Measurements from ENCODE around the gene PLEKHG4.

Gene PLEKHG4

DNA sequence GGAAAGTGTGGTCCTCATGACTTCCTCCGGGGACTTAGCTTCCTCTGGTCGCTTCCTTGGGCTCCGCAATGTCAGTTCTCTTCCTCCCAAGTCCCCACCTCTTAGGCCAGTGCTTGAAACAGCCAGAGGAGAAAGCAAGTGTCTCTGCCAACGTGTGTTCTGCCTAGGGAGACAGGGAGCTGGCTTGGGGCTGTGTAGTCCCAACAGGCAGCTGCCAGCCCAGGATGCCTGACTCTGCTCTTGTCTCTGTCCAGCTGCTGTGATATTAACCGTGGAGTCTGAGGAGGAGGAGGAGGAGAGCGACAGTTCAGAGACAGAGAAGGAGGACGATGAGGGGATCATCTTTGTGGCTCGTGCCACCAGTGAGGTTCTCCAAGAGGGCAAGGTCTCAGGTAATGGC lies 13.5 kb upstream of the PLEKHG4 start:
- DNase-seq: no peak

DNA sequence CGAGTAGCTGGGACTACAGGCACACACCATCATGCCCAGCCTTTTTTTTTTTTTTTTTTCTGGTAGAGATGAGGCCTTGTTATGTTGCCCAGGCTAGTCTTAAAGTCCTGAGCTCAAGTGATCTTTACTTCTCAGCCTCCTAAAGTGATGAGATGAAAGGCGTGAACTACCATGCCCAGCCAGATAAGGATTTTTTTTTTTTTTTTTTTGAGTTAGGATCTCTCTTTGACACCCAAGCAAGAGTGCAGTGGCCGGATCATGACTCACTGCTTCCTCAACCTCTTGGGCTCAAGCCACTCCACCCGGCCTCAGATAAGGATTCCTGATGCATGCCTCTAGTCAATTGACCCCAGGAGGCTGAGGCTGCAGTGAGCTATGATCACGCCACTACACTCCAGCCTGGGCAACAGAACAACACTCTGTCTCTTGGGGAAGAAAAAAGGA lies 11.2 kb upstream of the PLEKHG4 start:
- DNase-seq: no peak

DNA sequence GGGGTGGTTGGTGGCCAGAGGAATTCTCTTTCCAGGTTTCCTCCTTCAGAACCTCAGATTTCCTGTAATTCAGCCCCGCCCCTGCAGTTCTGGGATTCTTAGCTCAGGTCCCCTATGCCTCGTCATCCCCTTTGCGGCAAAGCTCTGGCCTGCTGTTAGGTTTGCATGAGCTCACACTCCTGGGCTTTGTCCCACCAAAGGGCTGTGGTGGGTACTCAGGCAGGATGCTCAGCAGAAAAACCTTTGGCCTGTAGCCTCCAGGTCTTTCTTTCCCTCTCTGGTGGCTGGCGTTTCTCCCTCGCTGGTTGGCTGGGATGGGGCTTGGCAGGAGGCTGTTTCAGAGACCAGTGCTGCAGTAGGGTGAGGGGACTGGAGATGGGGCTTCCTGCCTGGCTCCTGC lies 9.6 kb upstream of the PLEKHG4 start:
- DNase-seq: no peak

DNA sequence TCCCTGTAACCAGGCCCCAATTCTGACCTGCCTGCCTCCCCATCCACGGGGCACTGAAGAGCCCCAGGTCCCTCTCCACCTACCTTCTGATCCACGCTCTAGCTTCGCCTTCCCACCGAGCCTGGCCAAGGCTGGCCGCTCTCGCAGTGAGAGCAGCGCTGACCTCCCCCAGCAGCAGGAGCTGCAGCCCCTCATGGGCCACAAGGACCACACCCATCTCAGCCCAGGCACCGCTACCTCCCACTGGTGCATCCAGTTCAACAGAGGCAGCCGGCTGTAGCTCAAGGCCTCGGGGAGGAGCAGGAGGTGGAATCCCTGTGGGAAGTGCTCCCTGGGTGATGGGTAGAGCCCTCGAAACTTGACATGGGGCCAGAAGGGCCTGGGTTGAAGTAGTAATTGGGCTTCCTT lies 8.4 kb upstream of the PLEKHG4 start:
- no peak for DNase-seq

DNA sequence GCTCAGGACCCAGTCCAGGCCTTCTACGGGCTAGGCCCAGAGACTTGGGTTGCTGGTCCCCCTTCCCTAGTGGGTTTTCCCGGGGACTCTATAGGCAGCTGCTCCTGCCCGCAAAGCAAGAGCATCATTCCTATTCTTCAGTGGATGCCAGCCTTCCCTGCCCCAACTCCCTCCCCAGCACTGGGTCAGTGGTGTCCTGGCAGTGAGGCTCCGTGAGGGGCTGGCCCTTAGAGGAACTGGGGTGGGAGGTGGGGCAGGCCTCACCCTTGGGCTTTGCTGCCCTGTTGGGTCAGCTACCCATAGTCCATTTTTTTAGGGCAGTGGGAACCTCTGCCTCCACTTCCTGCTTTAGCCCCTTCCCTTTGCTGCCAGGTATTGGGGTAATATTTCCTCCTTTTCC lies 7.9 kb upstream of the PLEKHG4 start:
- DNase-seq: no peak

DNA sequence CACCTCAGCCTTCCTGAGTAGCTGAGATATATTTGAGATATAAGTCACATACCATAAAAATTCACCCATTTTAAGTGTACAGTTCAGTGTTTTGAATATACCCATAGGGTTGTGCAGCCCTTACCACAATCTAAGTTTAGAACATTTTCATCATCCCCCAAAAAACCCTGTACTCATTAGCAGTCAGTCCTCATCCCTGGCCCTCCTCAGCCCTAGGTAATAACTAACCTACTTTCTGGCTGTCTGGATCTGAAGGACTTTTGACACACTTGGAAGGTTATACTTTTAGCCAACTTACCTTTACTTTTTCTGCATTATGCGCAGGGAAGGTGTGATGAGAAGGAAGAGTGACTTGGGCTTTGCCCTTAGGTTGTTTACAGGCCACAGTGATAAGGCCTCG lies 4.0 kb upstream of the PLEKHG4 start:
- DNase-seq: no peak

DNA sequence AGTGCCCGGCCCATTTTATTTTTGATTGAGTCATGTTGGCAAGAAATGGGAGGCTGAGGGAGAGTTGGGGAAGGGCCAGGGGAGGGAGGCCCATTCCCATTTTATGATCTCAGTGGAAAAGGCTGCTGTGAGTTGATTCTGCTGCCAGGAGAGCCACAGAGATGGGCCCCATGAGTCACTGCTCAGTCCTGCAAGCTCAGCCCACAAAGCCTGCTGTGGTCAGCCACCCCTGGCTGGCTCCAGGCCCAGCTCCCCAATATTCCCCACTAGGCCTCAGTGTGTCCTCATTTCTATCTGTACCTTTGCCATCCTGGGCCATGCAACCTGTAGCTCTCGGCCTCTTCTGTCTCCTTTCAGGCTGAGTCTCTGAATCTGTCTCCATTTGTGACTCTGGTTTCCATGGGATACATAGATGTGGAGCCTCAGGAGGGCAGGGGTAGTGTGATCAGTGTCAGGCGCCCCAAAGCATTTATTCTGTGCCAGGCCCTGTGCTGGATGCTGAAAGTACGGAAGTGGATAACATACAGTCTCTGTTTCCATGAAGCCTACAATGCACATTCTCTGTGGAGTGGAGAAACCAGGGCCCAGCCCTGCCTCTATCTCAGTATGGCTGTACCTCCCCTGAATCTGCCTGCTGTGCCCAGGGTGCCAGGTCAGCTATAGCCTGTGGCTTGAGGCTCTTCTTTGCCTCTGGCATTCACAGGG lies 1.9 kb upstream of the PLEKHG4 start:
- DNase-seq: no peak

DNA sequence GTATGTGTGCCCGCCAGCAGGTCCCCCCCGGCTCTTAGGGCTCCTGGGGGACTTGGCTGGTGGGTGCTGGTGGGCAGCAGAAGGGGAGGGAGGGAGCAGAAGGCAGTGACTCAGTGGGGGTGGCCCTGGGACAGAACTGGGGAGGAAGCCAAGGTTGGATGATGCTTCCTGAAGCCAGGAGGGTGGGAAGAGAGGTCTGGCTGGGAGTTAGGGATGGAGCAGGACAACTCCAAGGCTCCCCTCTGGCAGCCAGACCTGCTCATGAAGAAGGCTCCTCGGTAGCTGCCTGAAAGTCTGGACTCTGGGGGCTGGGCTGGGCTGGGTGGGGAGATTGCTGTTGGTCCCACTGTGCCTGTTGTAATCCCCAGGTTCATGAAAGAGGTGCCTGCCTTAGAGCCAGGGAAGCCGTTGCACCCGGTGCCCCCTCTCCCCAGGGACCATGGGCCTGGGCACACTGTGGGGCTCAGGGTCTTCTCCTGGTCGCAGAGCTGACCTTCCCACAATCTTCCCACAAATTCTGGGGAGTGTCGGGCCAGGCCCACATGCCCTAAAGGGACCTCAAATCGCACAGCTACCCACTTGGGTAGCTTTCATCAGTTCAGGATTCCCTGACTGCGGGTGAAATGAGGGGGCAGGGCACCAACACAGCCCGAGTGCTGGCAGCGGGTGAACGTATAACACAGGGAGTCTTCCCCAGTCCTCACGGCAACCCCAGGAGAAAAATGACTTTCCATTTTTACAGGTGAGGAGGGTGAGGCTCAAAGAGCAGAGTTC lies 1.1 kb upstream of the PLEKHG4 start:
- DNase-seq: no peak

DNA sequence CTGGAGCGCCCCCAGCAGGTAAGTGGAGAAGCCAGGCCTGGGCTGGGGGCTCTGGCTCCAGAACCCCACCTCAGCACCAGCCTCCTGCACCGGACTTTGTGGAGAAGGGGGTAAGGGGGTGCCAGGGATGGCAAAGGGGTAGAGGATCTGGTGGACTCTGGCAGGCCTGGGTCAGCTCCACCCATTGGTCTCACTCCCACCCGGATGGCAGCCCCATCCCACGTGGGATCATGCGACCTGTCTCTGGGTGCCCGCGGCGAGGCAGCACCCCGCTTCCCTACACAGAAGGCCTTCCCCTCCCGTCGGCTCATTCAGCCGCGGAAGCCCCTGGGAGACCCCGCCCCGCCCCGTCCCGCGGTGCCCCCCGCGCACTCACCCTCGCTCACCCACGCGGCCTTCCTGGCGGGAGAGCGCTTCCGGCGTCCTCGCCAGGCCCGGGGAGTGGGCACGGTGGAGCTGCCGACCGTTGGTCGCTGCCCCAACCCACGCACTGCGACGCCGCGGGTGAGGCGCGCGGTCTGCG lies 498 bp upstream of the PLEKHG4 start:
- peak; percentile 47 for DNase-seq

DNA sequence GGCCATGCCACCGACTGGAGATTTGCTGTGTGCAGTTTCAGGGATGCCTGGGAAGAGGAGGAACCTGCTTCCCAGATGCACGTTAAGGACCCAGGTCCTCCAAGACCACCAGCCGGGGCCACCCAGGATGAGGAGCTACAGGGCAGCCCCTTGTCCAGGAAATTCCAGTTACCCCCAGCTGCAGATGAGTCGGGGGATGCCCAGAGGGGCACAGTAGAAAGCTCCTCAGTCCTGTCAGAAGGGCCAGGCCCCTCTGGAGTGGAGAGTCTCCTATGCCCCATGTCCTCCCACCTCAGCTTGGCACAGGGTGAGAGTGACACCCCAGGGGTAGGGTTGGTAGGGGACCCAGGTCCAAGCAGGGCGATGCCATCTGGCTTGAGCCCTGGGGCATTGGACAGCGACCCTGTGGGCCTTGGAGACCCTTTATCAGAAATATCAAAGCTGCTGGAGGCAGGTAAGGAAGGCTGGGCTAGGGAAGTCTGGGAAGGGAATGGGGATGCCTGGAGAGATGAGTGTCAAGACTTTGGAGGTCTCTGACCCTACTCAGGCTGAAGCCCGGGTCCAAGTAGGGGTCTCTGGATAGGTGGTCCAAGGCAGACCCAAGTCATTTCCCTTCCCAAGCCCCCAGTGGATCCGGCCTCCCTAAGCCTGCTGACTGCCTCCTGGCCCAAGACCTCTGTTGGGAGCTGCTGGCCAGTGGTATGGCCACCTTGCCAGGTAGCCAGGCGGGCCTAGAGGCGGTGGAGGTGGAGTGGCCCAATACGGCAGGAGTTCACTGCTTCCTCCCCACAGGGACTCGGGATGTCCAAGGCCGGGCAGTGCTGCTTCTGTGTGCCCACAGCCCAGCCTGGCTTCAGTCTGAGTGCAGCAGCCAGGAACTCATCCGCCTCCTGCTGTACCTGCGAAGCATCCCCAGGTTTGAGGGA lies 1.0 kb downstream of the PLEKHG4 start:
- DNase-seq: no peak

DNA sequence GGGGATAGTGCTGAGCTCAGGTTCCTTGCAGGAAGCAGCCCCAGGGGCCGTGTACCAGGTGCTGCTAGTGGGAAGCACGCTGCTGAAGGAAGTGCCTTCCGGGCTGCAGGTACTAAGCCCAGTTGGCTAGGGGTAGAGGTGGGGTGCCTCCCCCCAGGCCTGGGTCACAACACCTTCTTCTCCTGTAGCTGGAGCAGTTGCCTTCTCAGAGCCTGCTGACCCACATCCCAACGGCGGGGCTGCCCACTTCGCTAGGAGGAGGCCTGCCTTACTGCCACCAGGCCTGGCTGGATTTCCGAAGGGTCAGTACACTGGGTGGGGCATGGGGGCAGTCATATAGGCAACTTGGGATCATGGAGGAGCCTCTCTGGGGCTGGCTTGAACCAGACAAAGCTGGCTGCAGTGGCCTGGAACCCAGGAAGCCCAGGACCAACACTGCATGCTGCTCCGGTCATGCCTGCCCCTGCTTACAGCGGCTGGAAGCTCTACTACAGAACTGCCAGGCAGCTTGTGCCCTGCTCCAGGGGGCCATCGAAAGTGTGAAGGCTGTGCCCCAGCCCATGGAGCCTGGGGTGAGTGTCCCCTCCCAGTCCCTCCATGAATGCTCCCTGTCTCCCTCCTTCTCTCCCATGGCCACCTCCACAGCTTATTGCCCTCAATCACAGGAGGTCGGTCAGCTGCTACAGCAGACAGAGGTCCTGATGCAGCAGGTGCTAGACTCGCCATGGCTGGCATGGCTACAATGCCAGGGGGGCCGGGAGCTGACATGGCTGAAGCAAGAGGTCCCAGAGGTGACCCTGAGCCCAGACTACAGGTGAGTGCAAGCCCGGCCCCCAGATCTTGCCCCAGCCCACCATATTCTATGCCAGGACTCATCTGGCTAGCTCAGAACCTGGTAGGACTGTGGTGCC lies 2.5 kb downstream of the PLEKHG4 start:
- no peak for DNase-seq

DNA sequence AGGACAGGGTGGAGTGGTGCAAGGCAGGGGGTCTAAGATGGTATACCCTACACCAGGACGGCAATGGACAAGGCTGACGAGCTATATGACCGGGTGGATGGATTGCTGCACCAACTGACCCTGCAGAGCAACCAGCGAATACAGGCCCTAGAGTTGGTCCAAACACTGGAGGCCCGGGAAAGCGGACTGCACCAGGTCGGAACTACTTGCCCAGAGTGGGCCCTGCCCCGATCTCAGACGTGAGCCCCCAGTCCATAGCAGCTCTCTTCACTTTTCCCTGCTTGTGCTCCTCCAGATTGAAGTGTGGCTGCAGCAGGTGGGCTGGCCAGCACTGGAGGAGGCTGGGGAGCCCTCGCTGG lies 3.1 kb downstream of the PLEKHG4 start:
- no peak for DNase-seq

DNA sequence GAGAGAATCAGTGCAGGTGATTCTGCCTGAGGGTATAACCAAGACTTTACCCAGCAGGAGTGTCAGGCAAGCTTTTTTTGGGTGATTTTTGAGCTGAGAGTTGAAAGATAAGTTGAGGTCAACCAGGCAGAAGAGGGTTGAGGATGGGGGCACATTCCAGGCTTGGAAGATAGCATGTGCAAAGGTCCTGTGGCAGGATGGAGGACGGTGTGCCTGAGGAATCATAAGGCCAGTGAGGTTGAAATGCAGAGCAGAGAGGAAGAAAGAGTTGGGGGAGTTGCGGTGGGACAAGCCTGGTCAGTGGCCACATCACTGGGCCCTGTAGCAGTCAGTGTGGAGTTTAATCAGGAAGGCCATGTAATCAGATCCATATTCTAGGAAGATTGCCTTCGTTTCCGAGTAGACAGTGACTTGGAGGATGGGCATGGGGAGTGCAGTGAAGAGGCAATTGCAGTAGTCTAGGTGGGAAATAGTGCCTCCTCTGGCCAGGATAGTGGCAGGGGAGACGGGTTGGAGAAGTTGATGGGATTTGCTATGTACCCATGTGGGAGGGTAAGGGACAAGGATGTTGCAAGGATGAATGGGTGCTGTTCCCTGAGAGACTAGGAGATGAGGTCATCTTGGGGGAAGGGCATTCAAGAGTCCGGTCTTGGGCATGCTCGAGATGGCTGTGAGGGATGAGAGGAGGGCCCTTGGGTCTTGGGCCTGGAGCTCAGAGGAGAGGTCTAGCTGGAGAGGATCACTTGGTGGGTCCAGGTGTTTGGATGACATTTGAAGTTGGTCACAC lies 3.9 kb downstream of the PLEKHG4 start:
- no peak for DNase-seq

DNA sequence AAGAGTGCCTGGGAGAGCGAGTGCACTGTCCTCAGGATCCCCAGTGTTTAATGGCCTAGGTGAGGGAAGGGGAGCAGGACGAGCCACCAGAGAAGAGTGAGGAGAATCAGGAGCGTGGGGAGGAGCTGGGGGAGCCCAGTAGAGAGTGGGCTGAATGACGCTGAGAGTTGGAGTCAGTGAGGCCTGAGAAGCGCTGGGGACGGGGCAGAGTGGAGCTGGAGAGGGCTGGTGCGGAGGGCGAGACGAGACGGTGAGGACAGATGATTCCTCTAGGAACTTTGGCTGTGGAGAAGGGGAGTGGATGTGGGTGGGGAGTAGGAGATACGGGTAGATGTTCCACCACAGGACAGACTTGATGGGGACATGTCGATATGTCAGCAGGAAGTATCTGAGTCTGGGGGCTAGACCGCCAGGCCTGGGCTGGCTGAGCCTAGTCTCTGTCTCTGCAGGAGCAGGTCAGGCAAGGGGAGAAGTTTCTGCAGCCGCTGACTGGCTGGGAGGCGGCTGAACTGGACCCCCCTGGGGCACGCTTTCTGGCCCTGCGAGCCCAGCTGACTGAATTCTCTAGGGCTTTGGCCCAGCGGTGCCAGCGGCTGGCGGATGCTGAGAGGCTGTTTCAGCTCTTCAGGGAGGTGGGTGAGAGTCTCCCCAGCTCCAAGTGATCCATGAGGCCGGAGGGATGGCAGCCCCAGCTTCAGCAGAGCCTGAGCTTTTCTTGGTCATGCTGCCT lies 4.7 kb downstream of the PLEKHG4 start:
- DNase-seq: no peak

DNA sequence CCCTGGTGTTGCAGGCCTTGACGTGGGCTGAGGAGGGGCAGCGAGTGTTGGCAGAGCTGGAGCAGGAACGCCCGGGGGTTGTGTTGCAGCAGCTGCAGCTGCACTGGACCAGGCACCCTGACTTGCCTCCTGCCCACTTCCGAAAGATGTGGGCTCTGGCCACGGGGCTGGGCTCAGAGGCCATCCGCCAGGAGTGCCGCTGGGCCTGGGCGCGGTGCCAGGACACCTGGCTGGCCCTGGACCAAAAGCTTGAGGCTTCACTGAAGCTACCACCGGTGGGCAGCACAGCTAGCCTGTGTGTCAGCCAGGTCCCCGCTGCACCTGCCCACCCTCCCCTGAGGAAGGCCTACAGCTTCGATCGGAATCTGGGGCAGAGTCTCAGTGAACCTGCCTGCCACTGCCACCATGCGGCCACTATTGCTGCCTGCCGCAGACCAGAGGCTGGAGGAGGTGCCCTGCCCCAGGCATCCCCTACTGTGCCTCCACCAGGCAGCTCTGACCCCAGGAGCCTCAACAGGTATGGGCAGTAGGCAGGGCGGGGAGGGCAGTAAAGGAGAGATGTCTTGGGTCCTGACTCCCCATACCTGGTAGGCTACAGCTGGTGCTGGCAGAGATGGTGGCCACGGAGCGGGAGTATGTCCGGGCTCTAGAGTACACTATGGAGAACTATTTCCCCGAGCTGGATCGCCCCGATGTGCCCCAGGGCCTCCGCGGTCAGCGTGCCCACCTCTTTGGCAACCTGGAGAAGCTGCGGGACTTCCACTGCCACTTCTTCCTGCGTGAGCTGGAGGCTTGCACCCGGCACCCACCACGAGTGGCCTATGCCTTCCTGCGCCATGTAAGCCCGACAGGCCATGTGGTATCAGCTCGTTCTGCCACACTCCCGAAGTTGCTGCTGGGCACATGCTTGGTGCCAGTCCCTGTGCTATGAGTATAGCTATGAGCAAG lies 5.6 kb downstream of the PLEKHG4 start:
- peak; percentile 87 for DNase-seq

DNA sequence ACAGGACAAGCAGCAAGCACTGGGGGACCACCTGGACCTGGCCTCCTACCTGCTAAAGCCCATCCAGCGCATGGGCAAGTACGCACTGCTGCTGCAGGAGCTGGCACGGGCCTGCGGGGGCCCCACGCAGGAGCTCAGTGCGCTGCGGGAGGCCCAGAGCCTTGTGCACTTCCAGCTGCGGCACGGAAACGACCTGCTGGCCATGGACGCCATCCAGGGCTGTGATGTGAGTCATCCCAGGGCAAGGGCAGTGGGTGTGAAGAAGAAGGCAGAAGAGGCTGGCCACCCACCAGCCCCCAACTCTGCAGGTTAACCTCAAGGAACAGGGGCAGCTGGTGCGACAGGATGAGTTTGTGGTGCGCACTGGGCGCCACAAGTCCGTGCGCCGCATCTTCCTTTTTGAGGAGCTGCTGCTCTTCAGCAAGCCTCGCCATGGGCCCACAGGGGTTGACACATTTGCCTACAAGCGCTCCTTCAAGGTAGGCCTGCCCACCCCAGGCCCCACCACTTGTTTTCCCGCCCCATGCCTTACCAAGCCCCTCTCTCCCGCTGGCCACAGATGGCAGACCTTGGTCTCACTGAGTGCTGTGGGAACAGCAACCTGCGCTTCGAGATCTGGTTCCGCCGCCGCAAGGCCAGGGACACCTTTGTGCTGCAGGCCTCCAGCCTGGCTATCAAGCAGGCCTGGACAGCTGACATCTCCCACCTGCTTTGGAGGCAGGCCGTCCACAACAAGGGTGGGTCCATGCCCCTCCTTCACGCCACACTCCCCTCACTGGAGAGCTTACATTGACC lies 7.3 kb downstream of the PLEKHG4 start:
- DNase-seq: no peak

DNA sequence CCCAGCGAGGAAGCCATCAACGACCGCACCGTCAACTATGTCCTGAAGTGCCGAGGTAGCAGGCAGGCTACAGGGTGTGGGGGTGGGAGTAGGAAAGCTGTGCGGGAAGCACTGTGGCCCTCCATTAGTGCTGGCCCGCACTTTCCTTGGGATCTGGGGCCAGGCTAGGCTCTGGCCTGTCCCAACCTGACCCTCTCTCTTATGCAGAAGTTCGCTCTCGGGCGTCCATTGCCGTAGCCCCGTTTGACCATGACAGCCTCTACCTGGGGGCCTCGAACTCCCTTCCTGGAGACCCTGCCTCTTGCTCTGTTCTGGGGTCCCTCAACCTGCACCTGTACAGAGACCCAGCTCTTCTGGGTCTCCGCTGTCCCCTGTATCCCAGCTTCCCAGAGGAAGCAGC lies 8.6 kb downstream of the PLEKHG4 start:
- DNase-seq: no peak

DNA sequence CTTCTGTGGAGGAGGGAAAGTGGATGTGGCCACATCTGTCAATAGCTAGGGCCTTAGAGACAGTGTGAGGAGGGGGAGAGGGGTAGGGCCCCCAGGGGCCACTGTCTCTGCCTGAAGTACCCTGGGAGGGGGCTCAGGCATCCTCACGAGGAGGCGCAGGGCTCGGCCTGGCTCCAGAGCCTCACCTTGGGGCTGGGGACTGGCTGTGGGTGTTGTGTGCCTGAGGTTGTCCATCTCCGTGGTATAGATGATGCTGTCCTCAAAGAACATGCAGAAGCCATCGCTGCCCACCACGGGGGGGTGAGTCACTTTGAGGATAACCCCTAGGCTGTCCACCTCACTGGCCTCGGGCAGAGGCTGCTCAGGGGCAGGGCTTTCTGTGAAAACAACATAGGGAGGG lies 12.1 kb downstream of the PLEKHG4 start:
- no peak for DNase-seq
